Nephron (organoid): ENCODE results near the gene ARID1B.

Source experiments
- H3K27ac Mint-ChIP-seq, 3 experiments: 2 replicates each; pipeline ENCODE4 v1.8.0; 2020; ENCODE audit warnings: mixed read lengths in 3 of 3, mild to moderate bottlenecking in 2 of 3, moderate library complexity in 1 of 3
- H3K27me3 Mint-ChIP-seq: 2 replicates; pipeline ENCODE4 v1.8.0; 2021; ENCODE audit warnings: low read depth, mild to moderate bottlenecking, moderate library complexity, mixed read lengths
- H3K36me3 Mint-ChIP-seq: 2 replicates; pipeline ENCODE4 v1.8.0; 2020; ENCODE audit warnings: low read depth, mixed read lengths
- H3K4me1 Mint-ChIP-seq: 2 replicates; pipeline ENCODE4 v1.8.0; 2020; ENCODE audit warnings: mixed read lengths
- H3K4me3 Mint-ChIP-seq, 3 experiments: 2 replicates each; pipeline ENCODE4 v1.8.0; 2020; ENCODE audit warnings: mild to moderate bottlenecking in 3 of 3, mixed read lengths in 3 of 3, moderate library complexity in 2 of 3
- H3K9me3 Mint-ChIP-seq: 2 replicates; pipeline ENCODE4 v1.8.0; 2020; ENCODE audit warnings: mixed read lengths
- CTCF ChIP-seq, 3 experiments: fragments of 200-600 bp; sonication (generic); IDR thresholded peaks; one replicate each; pipeline ENCODE4 v1.5.0; 2021; ENCODE audit warnings: antibody characterized with exemption in 3 of 3; ENCODE audit not compliant: unreplicated experiment in 3 of 3

ARID1B gene

GRCh38 chr6:157210954-157211353 is 433.8 kb downstream of the ARID1B start:
- Mint-ChIP-seq H3K4me1 (no peaks in the 10 kb centered on the region), H3K4me3 (no peak overlapping the region), H3K36me3 (peaks cover 42% of the 10 kb centered on the region), H3K27me3 (no peaks in the 10 kb centered on the region), H3K27ac (no peak overlapping the region), H3K9me3 (no peaks in the 10 kb centered on the region)
- TF ChIP-seq CTCF (IDR thresholded peaks at IDR 0.05; ENCODE audit: unreplicated experiment in 3 of 3) = no peak

- no peak overlapping the region for H3K4me3 Mint-ChIP-seq
- H3K36me3 Mint-ChIP-seq = peaks cover 34% of the 10 kb centered on the region
- no peak for TF ChIP-seq CTCF (IDR thresholded peaks at IDR 0.05; ENCODE audit: unreplicated experiment in 3 of 3)
- H3K27me3 Mint-ChIP-seq = no peaks in the 10 kb centered on the region
- H3K9me3 Mint-ChIP-seq = no peaks in the 10 kb centered on the region
- no peaks in the 10 kb centered on the region for H3K4me1 Mint-ChIP-seq
- no peak overlapping the region for H3K27ac Mint-ChIP-seq
These were observed 434.7 kb downstream of the ARID1B start for GRCh38 chr6:157211603-157212455.

GRCh38 chr6:157213426-157213825 is 436.2 kb downstream of the ARID1B start:
- H3K4me1 Mint-ChIP-seq = no peaks in the 10 kb centered on the region
- no peaks in the 10 kb centered on the region for H3K27me3 Mint-ChIP-seq
- no peaks in the 10 kb centered on the region for H3K9me3 Mint-ChIP-seq
- H3K4me3 Mint-ChIP-seq = no peak overlapping the region
- peaks cover 18% of the 10 kb centered on the region for H3K36me3 Mint-ChIP-seq
- no peak for TF ChIP-seq CTCF (IDR thresholded peaks at IDR 0.05; ENCODE audit: unreplicated experiment in 3 of 3)
- no peak overlapping the region for H3K27ac Mint-ChIP-seq

GRCh38 chr6:157213907-157214565 is 436.9 kb downstream of the ARID1B start:
- Mint-ChIP-seq H3K27me3 (no peaks in the 10 kb centered on the region), H3K9me3 (no peaks in the 10 kb centered on the region), H3K4me3 (no peak overlapping the region), H3K27ac (no peak overlapping the region), H3K36me3 (peaks cover 16% of the 10 kb centered on the region), H3K4me1 (no peaks in the 10 kb centered on the region)
- TF ChIP-seq CTCF (IDR thresholded peaks at IDR 0.05; ENCODE audit: unreplicated experiment in 3 of 3) = no peak

GRCh38 chr6:157215717-157216116 is 438.5 kb downstream of the ARID1B start:
- no peak overlapping the region for H3K4me3 Mint-ChIP-seq
- H3K4me1 Mint-ChIP-seq = no peaks in the 10 kb centered on the region
- no peak for TF ChIP-seq CTCF (IDR thresholded peaks at IDR 0.05; ENCODE audit: unreplicated experiment in 3 of 3)
- peaks cover 8% of the 10 kb centered on the region for H3K36me3 Mint-ChIP-seq
- no peak overlapping the region for H3K27ac Mint-ChIP-seq
- H3K27me3 Mint-ChIP-seq = peaks cover 3% of the 10 kb centered on the region
- H3K9me3 Mint-ChIP-seq = no peaks in the 10 kb centered on the region
